H1 (cell line): ENCODE measurements around the gene CUL1.

ENCODE experiments used
- CREB1 ChIP-seq: IDR thresholded peaks from 2 replicates; pipeline ENCODE4 v1.6.1; 2012; ENCODE audit warnings: inconsistent platforms
- EP300 ChIP-seq, 2 experiments: IDR thresholded peaks; 1 replicate in 1 of 2; 2 replicates in 1 of 2; pipeline ENCODE4 v1.6.1; 2011 to 2012; ENCODE audit warnings: low read depth in 2 of 2, low read length in 2 of 2, mild to moderate bottlenecking in 2 of 2, borderline replicate concordance in 1 of 2, inconsistent platforms in 1 of 2, moderate library complexity in 1 of 2
- GTF2F1 ChIP-seq: IDR thresholded peaks from 2 replicates; pipeline ENCODE4 v1.6.1; 2012; ENCODE audit warnings: low read depth, low read length, improper control_type of control experiment, borderline replicate concordance
- HDAC6 ChIP-seq: IDR thresholded peaks from one replicate; pipeline ENCODE4 v1.7.1; 2012; ENCODE audit warnings: low read depth, mild to moderate bottlenecking, inconsistent platforms, low read length, moderate library complexity
- RAD21 ChIP-seq, 2 experiments: IDR thresholded peaks in 1 of 2; conservative IDR thresholded peaks in 1 of 2; 2 replicates each; pipeline ENCODE4 v1.6.1; 2011; ENCODE audit warnings: low read depth in 2 of 2, low read length in 2 of 2, improper control_type of control experiment in 1 of 2, inconsistent platforms in 1 of 2, mild to moderate bottlenecking in 1 of 2, moderate library complexity in 1 of 2
- TF ChIP-seq, protein P1 (sequence below), 3 experiments: IDR thresholded peaks; 1 replicate in 2 of 3; 2 replicates in 1 of 3; pipeline versions ENCODE4 v1.5.1 to v1.6.1; 2011; ENCODE audit warnings: low read length in 3 of 3, mild to moderate bottlenecking in 3 of 3, inconsistent platforms in 2 of 3, low read depth in 1 of 3, moderate library complexity in 1 of 3; ENCODE audit not compliant: insufficient read depth in 1 of 3; ENCODE audit errors: control extremely low read depth in 1 of 3
- TF ChIP-seq, protein P2 (sequence below): IDR thresholded peaks from 2 replicates; pipeline ENCODE4 v1.6.1; 2011; ENCODE audit warnings: low read depth, mild to moderate bottlenecking, low read length; ENCODE audit not compliant: insufficient read depth

DNA sequence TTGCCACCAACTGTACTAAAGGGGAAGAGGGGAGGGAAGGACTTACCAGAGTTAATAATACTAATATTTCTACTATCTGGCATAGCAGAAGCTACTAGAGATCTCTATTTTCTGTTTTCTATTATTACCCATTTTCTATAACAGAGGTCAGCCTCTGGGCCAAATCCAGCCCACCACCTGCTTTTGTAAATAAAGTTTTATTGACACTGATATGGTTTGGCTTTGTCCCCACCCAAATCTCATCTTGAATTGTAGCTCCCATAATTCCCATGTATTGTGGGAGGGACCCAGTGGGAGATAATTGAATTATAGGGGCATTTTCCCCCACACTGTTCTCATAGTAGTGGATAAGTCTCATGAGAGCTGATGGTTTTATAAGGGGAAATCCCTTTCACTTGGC is 45.9 kb upstream of the CUL1 start:
- TF ChIP-seq EP300 (IDR thresholded peaks at IDR 0.05; ENCODE audit: borderline replicate concordance in 1 of 2, low read depth in 2 of 2, low read length in 2 of 2) (no peak), RAD21 (IDR thresholded peaks at IDR 0.05 in 1 of 2, conservative IDR thresholded peaks at IDR 0.05 in 1 of 2; ENCODE audit: low read depth in 2 of 2, low read length in 2 of 2) (no peak), GTF2F1 (no peak), HDAC6 (no peak), CREB1 (no peak)
- TF ChIP-seq, protein P1, sequence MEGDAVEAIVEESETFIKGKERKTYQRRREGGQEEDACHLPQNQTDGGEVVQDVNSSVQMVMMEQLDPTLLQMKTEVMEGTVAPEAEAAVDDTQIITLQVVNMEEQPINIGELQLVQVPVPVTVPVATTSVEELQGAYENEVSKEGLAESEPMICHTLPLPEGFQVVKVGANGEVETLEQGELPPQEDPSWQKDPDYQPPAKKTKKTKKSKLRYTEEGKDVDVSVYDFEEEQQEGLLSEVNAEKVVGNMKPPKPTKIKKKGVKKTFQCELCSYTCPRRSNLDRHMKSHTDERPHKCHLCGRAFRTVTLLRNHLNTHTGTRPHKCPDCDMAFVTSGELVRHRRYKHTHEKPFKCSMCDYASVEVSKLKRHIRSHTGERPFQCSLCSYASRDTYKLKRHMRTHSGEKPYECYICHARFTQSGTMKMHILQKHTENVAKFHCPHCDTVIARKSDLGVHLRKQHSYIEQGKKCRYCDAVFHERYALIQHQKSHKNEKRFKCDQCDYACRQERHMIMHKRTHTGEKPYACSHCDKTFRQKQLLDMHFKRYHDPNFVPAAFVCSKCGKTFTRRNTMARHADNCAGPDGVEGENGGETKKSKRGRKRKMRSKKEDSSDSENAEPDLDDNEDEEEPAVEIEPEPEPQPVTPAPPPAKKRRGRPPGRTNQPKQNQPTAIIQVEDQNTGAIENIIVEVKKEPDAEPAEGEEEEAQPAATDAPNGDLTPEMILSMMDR (IDR thresholded peaks at IDR 0.05; ENCODE audit: control extremely low read depth in 1 of 3, insufficient read depth in 1 of 3, low read depth in 1 of 3, low read length in 3 of 3), result no peak
- TF ChIP-seq, protein P2, sequence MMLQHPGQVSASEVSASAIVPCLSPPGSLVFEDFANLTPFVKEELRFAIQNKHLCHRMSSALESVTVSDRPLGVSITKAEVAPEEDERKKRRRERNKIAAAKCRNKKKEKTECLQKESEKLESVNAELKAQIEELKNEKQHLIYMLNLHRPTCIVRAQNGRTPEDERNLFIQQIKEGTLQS, result no peak
